ENCODE measurements around the gene OBSCN. TPM values are rescaled to one million over a fixed set of nuclear protein-coding genes. Genes with fewer than 3 reads are reported as not detected.

The OBSCN gene
- total RNA-seq, 1 experiment from 2014 or later: 33.3 TPM

DNA sequence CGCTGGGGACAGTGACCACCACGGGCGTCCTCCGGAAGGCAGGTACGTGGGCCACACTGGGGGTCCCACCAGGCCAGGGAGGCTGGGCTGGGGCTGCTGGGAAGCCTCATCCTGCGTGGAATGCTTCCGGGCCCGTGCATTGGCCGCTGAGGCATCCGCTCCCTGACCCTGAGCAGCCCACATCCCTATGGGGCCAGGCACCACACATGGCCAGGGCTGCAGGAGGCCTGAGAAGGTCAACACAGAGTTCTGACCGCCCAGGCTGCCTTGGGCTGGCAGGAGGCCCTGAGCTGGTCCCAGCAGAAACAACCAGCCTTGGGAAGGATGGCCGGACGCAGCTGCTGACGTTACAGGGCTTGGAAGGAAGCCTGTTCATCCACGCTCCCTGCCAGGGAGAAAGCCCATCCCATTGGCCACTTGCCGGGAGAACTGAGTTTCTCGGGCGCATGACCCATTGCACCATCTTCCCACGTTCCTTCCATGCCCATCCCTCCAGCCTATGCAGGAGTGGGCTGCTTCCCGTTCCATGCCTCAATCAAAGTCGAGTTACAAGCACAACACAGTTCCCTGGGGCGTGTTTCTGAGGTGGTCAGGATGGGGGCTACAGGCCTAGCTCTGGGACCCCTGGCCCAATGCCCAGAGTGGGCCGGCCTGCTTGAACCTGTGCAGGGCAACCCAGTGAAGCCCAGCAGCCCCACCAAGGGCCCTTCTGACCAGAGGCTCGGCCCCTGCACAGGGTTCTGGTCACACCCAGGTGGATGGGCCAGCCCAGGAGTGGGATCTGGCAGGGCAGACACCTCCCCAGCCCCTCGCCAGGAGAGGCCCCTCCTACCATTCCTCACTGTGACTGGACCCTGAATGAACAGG, 167.1 kb downstream of the OBSCN start:
- Histone ChIP-seq H3K27ac (ENCODE audit: insufficient read length, low read depth, low read length) (no peak overlapping the region), H3K14ac (ENCODE audit: insufficient read depth, low read length) (no peak overlapping the region), H4K8ac (replicated peaks; ENCODE audit: insufficient read length, low read depth, low read length) (no peak overlapping the region), H4K91ac (ENCODE audit: insufficient read length, low read depth, low read length) (no peak overlapping the region), H2BK15ac (ENCODE audit: low read depth, low read length) (no peak overlapping the region), H2BK12ac (ENCODE audit: insufficient read length, low read depth, low read length) (no peak overlapping the region), H3K4me2 (ENCODE audit: insufficient read depth, insufficient read length, low read length) (no peak overlapping the region), H2BK5ac (ENCODE audit: insufficient read length, low read length) (no peak overlapping the region), H3K9ac (ENCODE audit: extremely low read depth, insufficient read length, low read length) (no peak overlapping the region), H3K18ac (ENCODE audit: insufficient read length, low read depth, low read length) (no peak overlapping the region), H3T11ph (ENCODE audit: low read length) (no peak overlapping the region), H3K79me1 (ENCODE audit: insufficient read depth, low read depth, low read length, poor library complexity, severe bottlenecking) (no peaks in the 10 kb centered on the region), H3K23ac (ENCODE audit: insufficient read length, low read depth, low read length) (no peak overlapping the region), H3K9me3 (ENCODE audit: control insufficient read depth, low read depth, low read length) (no peaks in the 10 kb centered on the region), H3K79me2 (ENCODE audit: insufficient read depth, low read length) (no peaks in the 10 kb centered on the region), H3K56ac (ENCODE audit: insufficient read length, low read depth, low read length) (no peak overlapping the region), H3K4ac (ENCODE audit: low read depth, low read length) (no peak overlapping the region), H2BK120ac (ENCODE audit: low read depth, low read length, poor library complexity, severe bottlenecking) (no peak overlapping the region), H4K20me1 (ENCODE audit: control insufficient read depth, insufficient read depth, insufficient read length) (no peaks in the 10 kb centered on the region), H2AK5ac (ENCODE audit: insufficient read length, low read length) (no peak overlapping the region), H3K27me3 (ENCODE audit: insufficient read depth, low read length) (peaks cover 9% of the 10 kb centered on the region; the same call in 1 of the 2 replicates), H2AFZ (ENCODE audit: low read length) (no peak overlapping the region), H3K23me2 (ENCODE audit: insufficient read length, low read depth, low read length, poor library complexity, severe bottlenecking) (peaks cover 12% of the 10 kb centered on the region), H4K5ac (ENCODE audit: insufficient read length, low read depth, low read length) (no peak overlapping the region), H3K4me1 (ENCODE audit: insufficient read depth, low read length) (no peaks in the 10 kb centered on the region), H2BK20ac (ENCODE audit: low read depth, low read length, poor library complexity, severe bottlenecking) (no peak overlapping the region)
- Mint-ChIP-seq H3K4me1 (peaks cover 7 to 10% of the 10 kb centered on the region in 2 experiments; a peak in 3 of 4 replicates), H3K9me3 (no peaks in the 10 kb centered on the region), H3K36me3 (ENCODE audit: insufficient read depth in 1 of 3, low read depth in 3 of 3) (no peaks in the 10 kb centered on the region), H3K4me3 (no peak overlapping the region), H3K27ac (no peak overlapping the region), H3K27me3 (ENCODE audit: low read depth) (peaks cover 22% of the 10 kb centered on the region)
- TF ChIP-seq, protein P1, sequence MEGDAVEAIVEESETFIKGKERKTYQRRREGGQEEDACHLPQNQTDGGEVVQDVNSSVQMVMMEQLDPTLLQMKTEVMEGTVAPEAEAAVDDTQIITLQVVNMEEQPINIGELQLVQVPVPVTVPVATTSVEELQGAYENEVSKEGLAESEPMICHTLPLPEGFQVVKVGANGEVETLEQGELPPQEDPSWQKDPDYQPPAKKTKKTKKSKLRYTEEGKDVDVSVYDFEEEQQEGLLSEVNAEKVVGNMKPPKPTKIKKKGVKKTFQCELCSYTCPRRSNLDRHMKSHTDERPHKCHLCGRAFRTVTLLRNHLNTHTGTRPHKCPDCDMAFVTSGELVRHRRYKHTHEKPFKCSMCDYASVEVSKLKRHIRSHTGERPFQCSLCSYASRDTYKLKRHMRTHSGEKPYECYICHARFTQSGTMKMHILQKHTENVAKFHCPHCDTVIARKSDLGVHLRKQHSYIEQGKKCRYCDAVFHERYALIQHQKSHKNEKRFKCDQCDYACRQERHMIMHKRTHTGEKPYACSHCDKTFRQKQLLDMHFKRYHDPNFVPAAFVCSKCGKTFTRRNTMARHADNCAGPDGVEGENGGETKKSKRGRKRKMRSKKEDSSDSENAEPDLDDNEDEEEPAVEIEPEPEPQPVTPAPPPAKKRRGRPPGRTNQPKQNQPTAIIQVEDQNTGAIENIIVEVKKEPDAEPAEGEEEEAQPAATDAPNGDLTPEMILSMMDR (conservative IDR thresholded peaks at IDR 0.05): no peak
- DNase-seq: no peak
- WGBS (ENCODE audit: extremely low coverage, insufficient read length, low lambda C conversion rate): no CpG with 5 or more reads among the region's 25 CpGs

Data from H9 (cell line).